CD4-positive, alpha-beta T cell (primary cell): Measurements from ENCODE around the gene TPP1. TPM values are rescaled to one million over a fixed set of nuclear protein-coding genes. Genes with fewer than 3 reads are reported as not detected.
A peak's percentile ranks its signal among the peaks of the same experiment; 100 is the strongest.

Experiments used
- ATAC-seq: fragments of 200-7000 bp; cut with Tn5 transposase; one replicate; pipeline ENCODE4 v1.10.0; 2022; ENCODE audit warnings: mild to moderate bottlenecking; ENCODE audit not compliant: poor library complexity
- CTCF ChIA-PET: fragments of 350-600 bp; sonication (Branson Sonifier 250); formaldehyde crosslinking; loops from one replicate; lab custom pipeline; 2021; ENCODE audit warnings: antibody characterized with exemption, inconsistent platforms; lab: Charles Lee
- POLR2A ChIA-PET: fragments of 350-600 bp; sonication (Branson Sonifier 250); formaldehyde crosslinking; loops from one replicate; lab custom pipeline; 2021; ENCODE audit warnings: antibody characterized with exemption, inconsistent platforms; lab: Charles Lee
- DNase-seq, 14 experiments: peaks; one replicate each; pipeline ENCODE4 v3.0.0-alpha.2; 2013 to 2020; ENCODE audit warnings: mixed read lengths in 2 of 14
- H3K27ac ChIP-seq, 2 donors: one replicate each; pipeline versions ENCODE4 v1.5.1 to v1.7.0; 2013; ENCODE audit warnings: low read length in 2 of 2, low read depth in 1 of 2, mild to moderate bottlenecking in 1 of 2
- H3K27me3 ChIP-seq, 2 experiments: 1 replicate in 1 of 2; 2 replicates in 1 of 2; pipeline versions ENCODE4 v1.6.1 to v1.7.0; 2013; ENCODE audit warnings: low read length in 2 of 2, control low read depth in 1 of 2, mild to moderate bottlenecking in 1 of 2, moderate library complexity in 1 of 2; ENCODE audit not compliant: insufficient read depth in 2 of 2, control insufficient read depth in 1 of 2
- H3K36me3 ChIP-seq: one replicate; pipeline ENCODE4 v1.6.1; 2013; ENCODE audit warnings: low read length, control low read depth; ENCODE audit not compliant: insufficient read depth
- H3K4me1 ChIP-seq: one replicate; pipeline ENCODE4 v1.6.1; 2013; ENCODE audit warnings: low read length, control low read depth; ENCODE audit not compliant: insufficient read depth
- H3K4me3 ChIP-seq: one replicate; pipeline ENCODE4 v1.5.1; 2013; ENCODE audit warnings: mild to moderate bottlenecking, low read length, moderate library complexity
- H3K9me3 ChIP-seq, 2 experiments: 1 replicate in 1 of 2; 2 replicates in 1 of 2; pipeline versions ENCODE4 v1.6.1 to v1.7.0; 2013; ENCODE audit warnings: low read length in 2 of 2, mild to moderate bottlenecking in 2 of 2, control low read depth in 1 of 2, moderate library complexity in 1 of 2; ENCODE audit not compliant: control insufficient read depth in 1 of 2, insufficient read depth in 1 of 2
- H3K27ac Mint-ChIP-seq: one replicate; pipeline ENCODE4 v1.8.0; 2020; ENCODE audit warnings: mixed read lengths
- H3K27me3 Mint-ChIP-seq: one replicate; pipeline ENCODE4 v1.8.0; 2021; ENCODE audit warnings: mixed read lengths
- H3K36me3 Mint-ChIP-seq: one replicate; pipeline ENCODE4 v1.8.0; 2021; ENCODE audit warnings: low read depth, mixed read lengths
- H3K4me1 Mint-ChIP-seq: one replicate; pipeline ENCODE4 v1.8.0; 2021; ENCODE audit warnings: low read depth, mixed read lengths
- H3K4me3 Mint-ChIP-seq: one replicate; pipeline ENCODE4 v1.8.0; 2020; ENCODE audit warnings: mild to moderate bottlenecking, mixed read lengths
- H3K9me3 Mint-ChIP-seq: one replicate; pipeline ENCODE4 v1.8.0; 2020; ENCODE audit warnings: mixed read lengths
- CTCF ChIP-seq: fragments of 200-600 bp; IDR thresholded peaks from one replicate; pipeline ENCODE4 v1.8.0; 2022; ENCODE audit warnings: antibody characterized with exemption, mild to moderate bottlenecking
- intact Hi-C, 2 experiments: fragments of 100-400 bp; cut with DNase I in 1 of 2; cut with micrococcal nuclease in 1 of 2; formaldehyde crosslinking; loops; one replicate each; pipeline versions ENCODE4 v1.15.1 to v1.9.0; 2023 to 2025; cut with DNase I, micrococcal nuclease
- total RNA-seq, 174 experiments: library from RNA in 2 of 174; stranded (reverse) in 2 of 174; gene quantifications; one replicate each; pipeline ENCODE4 v1.2.3 and lab custom pipeline; 2021 to 2026

TPP1 gene
- total RNA-seq, 2 experiments from 2014 or later: 29.7 to 34.4 TPM

- no peak overlapping the region for H3K4me3 ChIP-seq
- intact Hi-C loops: loop anchor here (2.0 to 10.0 kb wide), 4 partner anchors 40 to 380 kb away; partner anchors contain the start of genes APBB1 (in 1 of the 2), ARFIP2 (in 1 of the 2), CNGA4 (in 1 of the 2) and DCHS1 (in 1 of the 2)
- no peaks in the 10 kb centered on the region for H3K27me3 ChIP-seq
- peaks cover 57% of the 10 kb centered on the region for H3K4me1 ChIP-seq
- no peak overlapping the region for H3K27ac ChIP-seq
- Mint-ChIP-seq H3K27ac (no peak overlapping the region), H3K4me1 (peaks cover 24% of the 10 kb centered on the region), H3K27me3 (no peaks in the 10 kb centered on the region), H3K9me3 (no peaks in the 10 kb centered on the region), H3K36me3 (peaks cover 25% of the 10 kb centered on the region), H3K4me3 (no peak overlapping the region)
- ChIA-PET POLR2A (interaction anchor here (4.4 kb wide), 1 partner anchor 67 kb away, joined by 134 read pairs; the partner anchor contains the start of gene MRPL17), CTCF (interaction anchor here (1.1 to 1.6 kb wide), 2 partner anchors 11 to 52 kb away, joined by 3 read pairs; no protein-coding TSS in a partner anchor)
- DNase-seq (no peak), ATAC-seq (no peak)
- no peak for TF ChIP-seq CTCF
- no peaks in the 10 kb centered on the region for H3K9me3 ChIP-seq
- H3K36me3 ChIP-seq: peaks cover 46% of the 10 kb centered on the region
These were observed 4.2 kb downstream of the TPP1 start for GRCh38 chr11:6615046-6615445.

GRCh38 chr11:6614446-6614845, 4.8 kb downstream of the TPP1 start:
- no peaks in the 10 kb centered on the region for H3K27me3 ChIP-seq
- peaks cover 31% of the 10 kb centered on the region for H3K36me3 Mint-ChIP-seq
- H3K27ac ChIP-seq: no peak overlapping the region
- DNase-seq (peak in 1 of 14 experiments; percentile 5), ATAC-seq (no peak)
- CTCF ChIA-PET: interaction anchor here (1.6 kb wide), 1 partner anchor 53 kb away, joined by 3 read pairs; no protein-coding TSS in a partner anchor
- H3K36me3 ChIP-seq: peaks cover 52% of the 10 kb centered on the region
- no peak overlapping the region for H3K4me3 ChIP-seq
- POLR2A ChIA-PET: interaction anchor here (4.4 kb wide), 1 partner anchor 68 kb away, joined by 134 read pairs; the partner anchor contains the start of gene MRPL17
- peaks cover 58% of the 10 kb centered on the region for H3K4me1 ChIP-seq
- H3K9me3 ChIP-seq: no peaks in the 10 kb centered on the region
- no peaks in the 10 kb centered on the region for H3K27me3 Mint-ChIP-seq
- H3K4me3 Mint-ChIP-seq: no peak overlapping the region
- peaks cover 28% of the 10 kb centered on the region for H3K4me1 Mint-ChIP-seq
- H3K27ac Mint-ChIP-seq: no peak overlapping the region
- intact Hi-C loops: loop anchor here (2.0 to 10.0 kb wide), 3 partner anchors 40 to 380 kb away; partner anchors contain the start of genes APBB1 (in 1 of the 2), CNGA4 (in 1 of the 2), DCHS1 (in 1 of the 2) and FHIP1B (in 1 of the 2)
- no peaks in the 10 kb centered on the region for H3K9me3 Mint-ChIP-seq
- no peak for TF ChIP-seq CTCF

GRCh38 chr11:6613496-6613895, 5.7 kb downstream of the TPP1 start:
- TF ChIP-seq CTCF: no peak
- H3K27ac ChIP-seq: peak overlapping the region in 1 of 2 donors; percentile 98
- Mint-ChIP-seq H3K36me3 (peaks cover 39% of the 10 kb centered on the region), H3K27me3 (no peaks in the 10 kb centered on the region), H3K9me3 (no peaks in the 10 kb centered on the region), H3K4me3 (no peak overlapping the region), H3K4me1 (peaks cover 28% of the 10 kb centered on the region), H3K27ac (no peak overlapping the region)
- intact Hi-C loops: loop anchor here (2.0 to 10.0 kb wide), 3 partner anchors 69 to 379 kb away; partner anchors contain the start of genes APBB1 (in 1 of the 2), CNGA4 (in 1 of the 2), FHIP1B (in 1 of the 2) and MRPL17 (in 1 of the 2)
- CTCF ChIA-PET: interaction anchor here (1.3 to 2.3 kb wide), 3 partner anchors 9 to 70 kb away, joined by 4 to 21 read pairs (median 13); partner anchors contain the start of genes ILK and MRPL17
- H3K4me3 ChIP-seq: no peak overlapping the region
- ATAC-seq (no peak), DNase-seq (no peak)
- POLR2A ChIA-PET: interaction anchor here (0.9 to 4.4 kb wide), 10 partner anchors 8 to 133 kb away, joined by 3 to 134 read pairs (median 18); partner anchors contain the start of genes ARFIP2, ILK, MRPL17 and RRP8
- H3K9me3 ChIP-seq: no peaks in the 10 kb centered on the region
- peaks cover 61% of the 10 kb centered on the region for H3K36me3 ChIP-seq
- H3K27me3 ChIP-seq: no peaks in the 10 kb centered on the region
- H3K4me1 ChIP-seq: peaks cover 63% of the 10 kb centered on the region
